KMS-11 (cell line): ENCODE results near the gene SND1.

Source experiments
- H2AFZ ChIP-seq: fragments of 200-600 bp; sonication (generic); 2 replicates; pipeline ENCODE4 v1.6.1; 2016; ENCODE audit warnings: antibody characterized with exemption, mixed run types, low read depth
- H3K27ac ChIP-seq: fragments of 200-600 bp; sonication (generic); 2 replicates; pipeline ENCODE4 v1.6.1; 2016; ENCODE audit warnings: mild to moderate bottlenecking, mixed run types
- H3K27me3 ChIP-seq: fragments of 200-600 bp; sonication (generic); 2 replicates; pipeline ENCODE4 v1.6.1; 2017; ENCODE audit warnings: mild to moderate bottlenecking, low read depth, mixed run types, moderate library complexity; ENCODE audit not compliant: insufficient read depth
- H3K36me3 ChIP-seq: fragments of 200-600 bp; sonication (generic); 2 replicates; pipeline ENCODE4 v1.6.1; 2017; ENCODE audit warnings: mild to moderate bottlenecking, mixed run types; ENCODE audit not compliant: insufficient read depth
- H3K4me1 ChIP-seq: fragments of 200-600 bp; sonication (generic); 2 replicates; pipeline ENCODE4 v1.6.1; 2016; ENCODE audit warnings: mild to moderate bottlenecking, low read depth, mixed run types; ENCODE audit not compliant: poor library complexity, severe bottlenecking
- H3K4me2 ChIP-seq: fragments of 200-600 bp; sonication (generic); 2 replicates; pipeline ENCODE4 v1.7.0; 2016; ENCODE audit warnings: mild to moderate bottlenecking, mixed run types
- H3K4me3 ChIP-seq: fragments of 200-600 bp; sonication (generic); IDR thresholded peaks from 2 replicates; pipeline ENCODE4 v1.6.1; 2017; ENCODE audit warnings: low read depth, low read length, mixed read lengths; ENCODE audit not compliant: insufficient read depth
- H3K79me2 ChIP-seq: fragments of 200-600 bp; sonication (generic); 2 replicates; pipeline ENCODE4 v1.6.1; 2016; ENCODE audit warnings: low read depth, mixed run types; ENCODE audit not compliant: insufficient read depth
- H3K9ac ChIP-seq: fragments of 200-600 bp; sonication (generic); 2 replicates; pipeline ENCODE4 v1.6.1; 2016; ENCODE audit warnings: mild to moderate bottlenecking, mixed run types
- H4K20me1 ChIP-seq: fragments of 200-600 bp; sonication (generic); 2 replicates; pipeline ENCODE4 v1.6.1; 2016; ENCODE audit warnings: mild to moderate bottlenecking, mixed run types; ENCODE audit not compliant: insufficient read depth
- CTCF ChIP-seq: fragments of 200-600 bp; sonication (generic); conservative IDR thresholded peaks from 2 replicates; pipeline ENCODE4 v1.6.1; 2017; ENCODE audit warnings: low read depth, mild to moderate bottlenecking, antibody characterized with exemption, low read length, moderate library complexity, mixed read lengths

The SND1 gene

GRCh38 chr7:127711872-127712271 lies 59.9 kb downstream of the SND1 start:
- no peaks in the 10 kb centered on the region for H3K27me3 ChIP-seq
- no peak overlapping the region for H3K4me3 ChIP-seq
- no peak overlapping the region for H3K9ac ChIP-seq
- H2AFZ ChIP-seq: no peak overlapping the region
- 0 out of 2 replicates have a peak, but pooled peaks cover 3% of the 10 kb centered on the region for H4K20me1 ChIP-seq
- no peak for TF ChIP-seq CTCF
- H3K27ac ChIP-seq: no peak overlapping the region
- H3K4me1 ChIP-seq: no peaks in the 10 kb centered on the region
- no peak overlapping the region for H3K4me2 ChIP-seq
- H3K36me3 ChIP-seq: peaks cover 22% of the 10 kb centered on the region; the same call in 1 of the 2 replicates
- peaks cover 29% of the 10 kb centered on the region; the same call in 1 of the 2 replicates for H3K79me2 ChIP-seq

- 0 out of 2 replicates have a peak, but pooled peaks cover 3% of the 10 kb centered on the region for H4K20me1 ChIP-seq
- H3K36me3 ChIP-seq: peaks cover 24% of the 10 kb centered on the region; the same call in 1 of the 2 replicates
- peaks cover 38% of the 10 kb centered on the region; the same call in 1 of the 2 replicates for H3K79me2 ChIP-seq
- no peak overlapping the region for H3K4me3 ChIP-seq
- peaks cover 4% of the 10 kb centered on the region for H3K4me1 ChIP-seq
- H3K9ac ChIP-seq: no peak overlapping the region
- H3K4me2 ChIP-seq: no peak overlapping the region
- no peak for TF ChIP-seq CTCF
- no peaks in the 10 kb centered on the region for H3K27me3 ChIP-seq
- no peak overlapping the region for H2AFZ ChIP-seq
- H3K27ac ChIP-seq: no peak overlapping the region
Measured at GRCh38 chr7:127713006-127713405, 61.0 kb downstream of the SND1 start.

- peaks cover 45% of the 10 kb centered on the region; the same call in 1 of the 2 replicates for H3K79me2 ChIP-seq
- no peak for TF ChIP-seq CTCF
- no peak overlapping the region for H3K4me3 ChIP-seq
- H2AFZ ChIP-seq: no peak overlapping the region
- peaks cover 4% of the 10 kb centered on the region for H3K4me1 ChIP-seq
- H3K9ac ChIP-seq: no peak overlapping the region
- no peaks in the 10 kb centered on the region for H3K27me3 ChIP-seq
- H4K20me1 ChIP-seq: 0 out of 2 replicates have a peak, but pooled peaks cover 3% of the 10 kb centered on the region
- H3K36me3 ChIP-seq: peaks cover 25% of the 10 kb centered on the region; the same call in 1 of the 2 replicates
- no peak overlapping the region for H3K4me2 ChIP-seq
- no peak overlapping the region for H3K27ac ChIP-seq
Measured at GRCh38 chr7:127713758-127714157, 61.8 kb downstream of the SND1 start.

- no peak overlapping the region for H2AFZ ChIP-seq
- no peaks in the 10 kb centered on the region for H3K27me3 ChIP-seq
- H3K79me2 ChIP-seq: peaks cover 57% of the 10 kb centered on the region; the same call in 1 of the 2 replicates
- H4K20me1 ChIP-seq: 0 out of 2 replicates have a peak, but pooled peaks cover 3% of the 10 kb centered on the region
- no peak overlapping the region for H3K9ac ChIP-seq
- no peak for TF ChIP-seq CTCF
- no peak overlapping the region for H3K27ac ChIP-seq
- H3K4me3 ChIP-seq: no peak overlapping the region
- peaks cover 4% of the 10 kb centered on the region for H3K4me1 ChIP-seq
- no peak overlapping the region for H3K4me2 ChIP-seq
- H3K36me3 ChIP-seq: peaks cover 25% of the 10 kb centered on the region; the same call in 1 of the 2 replicates
Measured at GRCh38 chr7:127715272-127715671, 63.3 kb downstream of the SND1 start.
